D721Med (cell line): ENCODE results near the gene FAM237B.

ENCODE experiments used
- DNase-seq: peaks from one replicate; pipeline ENCODE4 v3.0.0; 2011; ENCODE audit warnings: low spot score; ENCODE audit not compliant: insufficient read length
- FAIRE-seq: peaks from 2 replicates; lab custom pipeline; 2011; peaks lifted over from hg19 to GRCh38; lab: Jason Lieb, UNC
- TF ChIP-seq, protein P1 (sequence below): IDR thresholded peaks from 2 replicates; pipeline ENCODE4 v1.5.1; 2012; ENCODE audit warnings: mild to moderate bottlenecking, control low read depth; ENCODE audit not compliant: insufficient read depth; ENCODE audit errors: missing control alignments

FAM237B gene

GRCh38 chr7:90270431-90271178 lies 50.5 kb downstream of the FAM237B start:
- DNase-seq (no peak), FAIRE-seq (no peak)
- TF ChIP-seq, protein P1, sequence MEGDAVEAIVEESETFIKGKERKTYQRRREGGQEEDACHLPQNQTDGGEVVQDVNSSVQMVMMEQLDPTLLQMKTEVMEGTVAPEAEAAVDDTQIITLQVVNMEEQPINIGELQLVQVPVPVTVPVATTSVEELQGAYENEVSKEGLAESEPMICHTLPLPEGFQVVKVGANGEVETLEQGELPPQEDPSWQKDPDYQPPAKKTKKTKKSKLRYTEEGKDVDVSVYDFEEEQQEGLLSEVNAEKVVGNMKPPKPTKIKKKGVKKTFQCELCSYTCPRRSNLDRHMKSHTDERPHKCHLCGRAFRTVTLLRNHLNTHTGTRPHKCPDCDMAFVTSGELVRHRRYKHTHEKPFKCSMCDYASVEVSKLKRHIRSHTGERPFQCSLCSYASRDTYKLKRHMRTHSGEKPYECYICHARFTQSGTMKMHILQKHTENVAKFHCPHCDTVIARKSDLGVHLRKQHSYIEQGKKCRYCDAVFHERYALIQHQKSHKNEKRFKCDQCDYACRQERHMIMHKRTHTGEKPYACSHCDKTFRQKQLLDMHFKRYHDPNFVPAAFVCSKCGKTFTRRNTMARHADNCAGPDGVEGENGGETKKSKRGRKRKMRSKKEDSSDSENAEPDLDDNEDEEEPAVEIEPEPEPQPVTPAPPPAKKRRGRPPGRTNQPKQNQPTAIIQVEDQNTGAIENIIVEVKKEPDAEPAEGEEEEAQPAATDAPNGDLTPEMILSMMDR: no peak

DNA sequence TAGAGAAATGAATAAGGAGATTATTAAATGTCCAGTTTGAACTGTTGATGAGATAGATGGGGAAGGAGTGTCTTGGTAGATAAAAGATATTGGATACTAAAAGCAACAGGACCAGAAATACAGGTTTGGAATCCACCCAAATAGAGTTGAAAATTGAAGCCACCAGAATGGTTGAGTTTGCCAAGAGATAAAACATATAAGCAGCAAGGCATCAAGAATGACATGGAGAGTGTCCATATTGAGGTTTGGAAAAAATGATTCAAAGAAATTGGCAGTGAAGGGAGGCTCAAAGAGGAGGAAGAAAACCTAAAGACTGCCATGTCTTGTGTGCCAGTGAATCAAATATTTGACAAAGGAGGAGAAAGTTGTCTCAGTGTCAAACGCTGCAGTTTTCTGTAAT lies 51.9 kb downstream of the FAM237B start:
- TF ChIP-seq, protein P1: no peak
- no peak for FAIRE-seq
- DNase-seq: no peak

DNA sequence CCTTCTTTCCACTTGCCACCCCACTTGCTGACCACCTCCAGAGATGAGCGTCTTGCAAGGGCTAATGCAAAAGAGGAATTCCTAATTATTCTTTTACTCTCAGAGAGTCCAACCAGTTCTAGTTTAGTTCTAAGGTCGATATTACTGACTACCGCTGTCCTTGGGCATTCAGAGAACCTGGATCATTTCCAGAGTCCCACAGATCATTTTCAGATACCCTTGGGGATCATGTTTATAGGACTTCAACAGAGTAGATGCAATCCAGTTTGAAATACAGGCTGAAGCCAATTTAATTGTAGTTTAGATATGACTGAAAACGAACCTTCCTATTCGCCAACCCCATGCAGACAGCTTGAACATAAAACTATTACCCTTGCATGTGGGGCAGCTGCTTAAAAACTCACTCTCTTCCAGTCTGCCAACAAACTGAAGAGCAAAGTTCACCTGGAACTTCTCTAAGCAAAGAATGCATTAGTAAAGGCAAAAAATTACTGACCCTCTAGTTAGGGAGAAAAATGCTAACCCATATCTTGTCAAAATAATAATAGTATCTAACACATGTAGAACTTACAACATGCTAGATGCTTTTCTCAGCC lies 53.7 kb downstream of the FAM237B start:
- TF ChIP-seq, protein P1: no peak
- FAIRE-seq (no peak), DNase-seq (no peak)

GRCh38 chr7:90266808-90267207 lies 54.3 kb downstream of the FAM237B start:
- TF ChIP-seq, protein P1: no peak
- DNase-seq (no peak), FAIRE-seq (no peak)
